ENCODE results near the gene MTX1.

Gene MTX1

DNA sequence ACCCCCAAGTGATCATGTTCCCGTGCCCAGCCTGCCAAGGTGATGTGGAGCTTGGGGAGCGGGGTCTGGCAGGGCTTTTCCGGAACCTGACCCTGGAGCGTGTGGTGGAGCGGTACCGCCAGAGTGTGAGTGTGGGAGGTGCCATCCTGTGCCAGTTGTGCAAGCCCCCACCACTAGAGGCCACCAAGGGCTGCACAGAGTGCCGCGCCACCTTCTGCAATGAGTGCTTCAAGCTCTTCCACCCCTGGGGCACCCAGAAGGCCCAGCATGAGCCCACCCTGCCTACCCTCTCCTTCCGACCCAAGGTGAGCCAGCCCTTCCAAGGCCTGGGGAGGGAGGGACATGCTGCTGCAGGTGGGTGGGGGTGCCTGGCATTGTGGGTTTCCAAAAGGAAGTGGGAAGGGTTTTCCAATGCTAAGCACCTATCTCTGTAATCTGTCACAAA, 32.5 kb upstream of the MTX1 start:
- no peak overlapping the region for H3K9ac ChIP-seq (ENCODE audit: low read length)
- H3K36me3 ChIP-seq (ENCODE audit: insufficient read depth, low read length), result no peaks in the 10 kb centered on the region
- no peak overlapping the region for H3K4me3 ChIP-seq (ENCODE audit: low read depth in 1 of 2, low read length in 2 of 2)
- peaks cover 23% of the 10 kb centered on the region for H3K4me1 ChIP-seq (ENCODE audit: insufficient read depth, low read length)
- H3K27me3 ChIP-seq (ENCODE audit: control insufficient read depth in 1 of 2, insufficient read depth in 2 of 2, low read length in 2 of 2), result peaks cover 0 to 23% of the 10 kb centered on the region in 2 donors
- no peaks in the 10 kb centered on the region for H3K9me3 ChIP-seq (ENCODE audit: low read length)
- H3K27ac ChIP-seq (ENCODE audit: low read depth, low read length), result no peak overlapping the region

DNA sequence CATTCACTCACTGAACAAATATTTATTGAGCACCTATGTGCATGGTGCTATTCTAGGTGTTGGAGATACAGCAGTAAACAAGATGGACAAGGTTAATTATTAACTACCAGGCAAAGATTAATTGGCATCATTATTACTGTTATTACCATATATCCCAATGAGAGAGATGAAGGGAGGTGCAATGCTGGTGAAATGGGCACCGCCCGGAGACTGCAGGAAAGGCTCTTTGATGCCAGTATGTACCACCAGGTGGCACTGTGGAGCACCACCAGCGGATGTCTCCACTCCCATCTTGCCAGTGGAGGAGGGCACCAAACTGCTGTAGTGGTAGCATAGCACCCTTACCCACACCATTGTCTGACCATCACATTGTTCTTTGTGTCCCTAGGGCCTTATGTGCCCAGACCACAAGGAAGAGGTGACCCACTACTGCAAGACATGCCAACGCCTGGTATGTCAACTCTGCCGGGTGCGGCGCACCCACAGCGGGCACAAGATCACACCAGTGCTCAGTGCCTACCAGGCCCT, 31.9 kb upstream of the MTX1 start:
- Histone ChIP-seq H3K9me3 (ENCODE audit: low read length) (no peaks in the 10 kb centered on the region), H3K27ac (ENCODE audit: low read depth, low read length) (no peak overlapping the region), H3K4me1 (ENCODE audit: insufficient read depth, low read length) (peaks cover 23% of the 10 kb centered on the region), H3K36me3 (ENCODE audit: insufficient read depth, low read length) (no peaks in the 10 kb centered on the region), H3K27me3 (ENCODE audit: control insufficient read depth in 1 of 2, insufficient read depth in 2 of 2, low read length in 2 of 2) (peaks cover 0 to 23% of the 10 kb centered on the region in 2 donors), H3K4me3 (ENCODE audit: low read depth in 1 of 2, low read length in 2 of 2) (peak overlapping the region in 1 of 2 donors; percentile 32), H3K9ac (ENCODE audit: low read length) (no peak overlapping the region)

DNA sequence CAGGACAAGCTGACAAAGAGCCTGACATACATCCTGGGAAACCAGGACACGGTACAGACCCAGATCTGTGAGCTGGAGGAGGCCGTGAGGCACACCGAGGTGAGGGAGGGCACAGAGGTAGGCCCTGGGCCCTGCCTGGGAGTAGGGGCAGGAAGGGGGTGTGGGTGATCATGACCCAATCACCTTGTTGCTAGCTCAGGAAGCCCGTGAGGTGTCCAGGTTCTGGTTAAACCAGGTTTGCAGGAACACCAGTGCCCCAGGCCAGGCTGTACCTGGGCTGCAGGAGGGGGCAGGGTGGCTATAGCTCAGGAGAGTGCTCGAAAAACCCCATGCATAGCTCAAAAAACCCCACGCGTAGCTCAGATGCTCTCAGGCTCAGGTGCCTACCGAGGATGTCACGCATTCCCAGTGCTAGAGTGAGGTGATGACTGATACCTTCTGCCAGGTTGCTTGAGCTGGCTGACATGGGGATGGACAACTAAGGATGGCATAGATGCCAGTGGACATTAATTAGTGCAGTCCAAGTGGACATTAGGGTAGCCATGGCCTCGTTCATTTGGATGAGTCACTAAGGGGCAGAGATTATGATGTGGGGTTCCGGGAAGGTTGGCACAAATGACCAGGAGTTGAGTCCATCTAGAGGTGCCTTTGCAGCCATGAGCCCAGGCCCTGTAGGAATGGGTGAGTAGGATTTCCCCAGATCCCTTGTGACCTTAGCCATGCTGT, 31.1 kb upstream of the MTX1 start:
- Histone ChIP-seq H3K4me3 (ENCODE audit: low read depth in 1 of 2, low read length in 2 of 2) (peak overlapping the region in 1 of 2 donors; percentile 32), H3K36me3 (ENCODE audit: insufficient read depth, low read length) (no peaks in the 10 kb centered on the region), H3K27ac (ENCODE audit: low read depth, low read length) (no peak overlapping the region), H3K9me3 (ENCODE audit: low read length) (no peaks in the 10 kb centered on the region), H3K4me1 (ENCODE audit: insufficient read depth, low read length) (peaks cover 17% of the 10 kb centered on the region), H3K27me3 (ENCODE audit: control insufficient read depth in 1 of 2, insufficient read depth in 2 of 2, low read length in 2 of 2) (peaks cover 0 to 23% of the 10 kb centered on the region in 2 donors), H3K9ac (ENCODE audit: low read length) (no peak overlapping the region)

DNA sequence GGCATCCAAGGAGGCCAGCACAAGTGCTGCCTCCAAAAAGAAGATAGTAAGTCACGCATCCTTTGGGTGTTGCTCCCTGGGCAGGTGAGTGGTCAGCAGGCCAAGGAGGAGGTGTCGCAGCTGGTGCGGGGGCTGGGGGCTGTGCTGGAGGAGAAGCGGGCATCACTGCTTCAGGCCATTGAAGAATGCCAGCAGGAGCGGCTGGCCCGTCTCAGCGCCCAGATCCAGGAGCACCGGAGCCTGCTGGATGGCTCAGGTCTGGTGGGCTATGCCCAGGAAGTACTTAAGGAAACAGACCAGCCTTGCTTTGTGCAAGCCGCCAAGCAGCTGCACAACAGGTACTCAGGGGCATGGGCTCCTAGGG, 30.6 kb upstream of the MTX1 start:
- H3K4me3 ChIP-seq (ENCODE audit: low read depth in 1 of 2, low read length in 2 of 2), result no peak overlapping the region
- H3K27ac ChIP-seq (ENCODE audit: low read depth, low read length), result no peak overlapping the region
- H3K4me1 ChIP-seq (ENCODE audit: insufficient read depth, low read length), result peaks cover 17% of the 10 kb centered on the region

DNA sequence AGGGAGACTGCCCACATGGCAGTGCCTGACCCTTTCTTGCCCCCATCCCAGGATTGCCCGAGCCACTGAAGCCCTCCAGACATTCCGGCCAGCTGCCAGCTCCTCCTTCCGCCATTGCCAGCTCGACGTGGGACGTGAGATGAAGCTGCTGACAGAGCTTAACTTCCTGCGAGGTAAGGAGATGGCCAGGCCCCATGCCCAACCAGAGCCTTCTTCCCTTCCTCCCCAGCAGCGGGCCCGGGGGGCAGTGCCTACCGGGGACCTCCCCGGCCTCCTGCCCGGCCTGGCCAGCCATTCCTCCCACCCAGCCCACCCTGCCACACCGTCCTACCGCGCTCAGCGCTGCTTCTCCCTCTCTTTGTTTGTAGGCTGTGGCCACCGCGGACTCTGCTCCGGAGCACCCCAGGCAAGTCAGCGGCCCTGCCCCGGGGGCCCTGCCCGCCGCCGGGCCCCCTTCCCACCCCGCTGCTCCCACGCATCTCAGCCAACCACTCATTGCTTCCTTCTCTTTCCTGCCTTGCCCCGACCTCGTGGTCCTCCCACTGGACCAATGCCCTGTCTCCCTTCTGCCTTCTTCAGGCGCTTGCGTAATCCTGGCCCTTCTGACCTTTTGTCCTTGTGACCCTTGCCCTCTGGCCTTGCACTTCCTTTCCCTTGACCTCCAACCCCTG, 29.9 kb upstream of the MTX1 start:
- Histone ChIP-seq H3K36me3 (ENCODE audit: insufficient read depth, low read length) (no peaks in the 10 kb centered on the region), H3K4me3 (ENCODE audit: low read depth in 1 of 2, low read length in 2 of 2) (no peak overlapping the region)

More for the DNA sequence above, 30.6 kb upstream of the MTX1 start:
- Histone ChIP-seq H3K36me3 (ENCODE audit: insufficient read depth, low read length) (no peaks in the 10 kb centered on the region), H3K9me3 (ENCODE audit: low read length) (no peaks in the 10 kb centered on the region), H3K9ac (ENCODE audit: low read length) (no peak overlapping the region), H3K27me3 (ENCODE audit: control insufficient read depth in 1 of 2, insufficient read depth in 2 of 2, low read length in 2 of 2) (peaks cover 0 to 23% of the 10 kb centered on the region in 2 donors)

DNA sequence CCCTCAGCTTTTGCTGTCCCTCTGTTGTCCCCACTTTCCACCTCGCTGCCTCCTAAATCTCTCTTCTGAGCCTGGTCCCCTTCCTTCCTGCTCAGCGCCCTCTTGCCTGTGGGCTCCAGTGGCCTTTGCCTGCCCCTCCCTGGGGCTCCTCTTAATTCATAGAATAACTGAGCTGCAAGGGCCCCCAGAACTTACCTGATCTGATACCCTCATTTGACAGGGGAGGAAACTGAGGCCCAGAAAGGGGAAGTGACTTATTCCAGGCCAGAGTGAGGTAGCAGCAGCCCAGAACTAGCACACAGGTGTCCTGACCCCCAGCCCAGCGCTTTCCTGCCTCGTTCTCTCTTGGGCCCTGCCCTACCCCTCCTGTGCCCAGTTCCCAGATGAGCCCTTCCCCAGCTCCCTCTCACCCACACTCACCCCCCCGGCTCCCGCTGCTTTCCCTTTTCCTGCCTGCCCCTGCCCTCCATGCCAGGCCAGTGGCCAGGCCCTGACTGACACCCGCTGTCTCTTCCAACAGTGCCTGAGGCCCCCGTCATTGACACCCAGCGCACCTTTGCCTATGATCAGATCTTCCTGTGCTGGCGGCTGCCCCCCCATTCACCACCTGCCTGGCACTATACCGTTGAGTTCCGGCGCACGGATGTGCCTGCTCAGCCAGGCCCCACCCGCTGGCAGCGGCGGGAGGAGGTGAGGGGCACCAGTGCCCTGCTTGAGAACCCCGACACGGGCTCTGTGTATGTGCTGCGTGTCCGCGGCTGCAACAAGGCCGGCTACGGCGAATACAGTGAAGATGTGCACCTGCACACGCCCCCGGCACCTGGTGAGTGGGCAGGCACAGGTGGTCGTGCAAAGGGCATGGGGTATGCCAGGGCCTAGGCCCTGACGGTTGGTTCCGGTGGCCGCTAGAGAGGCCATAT, 29.1 kb upstream of the MTX1 start:
- H3K27ac ChIP-seq (ENCODE audit: low read depth, low read length), result no peak overlapping the region

More for the DNA sequence above, 29.9 kb upstream of the MTX1 start:
- Histone ChIP-seq H3K27me3 (ENCODE audit: control insufficient read depth in 1 of 2, insufficient read depth in 2 of 2, low read length in 2 of 2) (peaks cover 0 to 22% of the 10 kb centered on the region in 2 donors), H3K9ac (ENCODE audit: low read length) (no peak overlapping the region), H3K27ac (ENCODE audit: low read depth, low read length) (no peak overlapping the region), H3K4me1 (ENCODE audit: insufficient read depth, low read length) (peaks cover 12% of the 10 kb centered on the region), H3K9me3 (ENCODE audit: low read length) (no peaks in the 10 kb centered on the region)

DNA sequence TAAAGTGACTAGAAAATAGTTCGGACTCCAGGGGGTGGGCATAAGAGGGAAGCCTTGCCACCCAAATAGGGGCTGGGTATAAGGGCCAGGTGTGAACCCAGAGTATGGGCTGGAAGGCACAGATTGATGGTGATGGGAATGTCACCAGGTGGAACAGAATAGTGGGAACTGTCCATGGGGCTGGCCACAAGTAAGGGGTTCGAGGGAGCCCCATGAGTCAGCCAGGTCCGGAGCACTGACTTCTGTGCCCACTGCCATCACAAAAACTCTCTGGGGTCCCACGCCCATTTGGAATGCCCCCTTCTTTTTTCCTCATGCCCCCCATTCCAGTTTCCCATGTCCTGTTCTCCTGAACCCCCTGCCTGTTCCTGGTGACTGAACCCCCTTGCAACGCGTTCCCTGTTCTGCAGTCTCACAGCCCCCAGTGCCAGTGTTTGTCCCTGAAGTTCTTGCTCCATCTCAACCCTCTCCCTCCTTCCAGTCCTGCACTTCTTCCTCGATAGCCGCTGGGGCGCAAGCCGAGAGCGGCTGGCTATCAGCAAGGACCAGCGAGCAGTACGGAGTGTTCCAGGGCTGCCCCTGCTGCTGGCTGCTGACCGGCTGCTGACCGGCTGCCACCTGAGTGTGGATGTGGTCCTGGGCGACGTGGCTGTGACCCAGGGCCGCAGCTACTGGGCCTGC, 27.0 kb upstream of the MTX1 start:
- H3K9ac ChIP-seq (ENCODE audit: low read length), result no peak overlapping the region
- no peaks in the 10 kb centered on the region for H3K36me3 ChIP-seq (ENCODE audit: insufficient read depth, low read length)
- H3K27me3 ChIP-seq (ENCODE audit: control insufficient read depth in 1 of 2, insufficient read depth in 2 of 2, low read length in 2 of 2), result no peaks in the 10 kb centered on the region
- no peak overlapping the region for H3K27ac ChIP-seq (ENCODE audit: low read depth, low read length)
- no peak overlapping the region for H3K4me3 ChIP-seq (ENCODE audit: low read depth in 1 of 2, low read length in 2 of 2)
- no peaks in the 10 kb centered on the region for H3K9me3 ChIP-seq (ENCODE audit: low read length)
- peaks cover 9% of the 10 kb centered on the region for H3K4me1 ChIP-seq (ENCODE audit: insufficient read depth, low read length)

More for the DNA sequence above, 29.1 kb upstream of the MTX1 start:
- H3K9ac ChIP-seq (ENCODE audit: low read length), result no peak overlapping the region
- peaks cover 11% of the 10 kb centered on the region for H3K4me1 ChIP-seq (ENCODE audit: insufficient read depth, low read length)
- no peaks in the 10 kb centered on the region for H3K36me3 ChIP-seq (ENCODE audit: insufficient read depth, low read length)
- H3K27me3 ChIP-seq (ENCODE audit: control insufficient read depth in 1 of 2, insufficient read depth in 2 of 2, low read length in 2 of 2), result peaks cover 0 to 14% of the 10 kb centered on the region in 2 donors
- no peaks in the 10 kb centered on the region for H3K9me3 ChIP-seq (ENCODE audit: low read length)
- no peak overlapping the region for H3K4me3 ChIP-seq (ENCODE audit: low read depth in 1 of 2, low read length in 2 of 2)

- no peak overlapping the region for H3K4me3 ChIP-seq (ENCODE audit: low read depth in 1 of 2, low read length in 2 of 2)
These were observed 26.4 kb upstream of the MTX1 start for GRCh38 chr1:155182052-155182550.

GRCh38 chr1:155183775-155184221, 24.7 kb upstream of the MTX1 start:
- Histone ChIP-seq H3K27ac (ENCODE audit: low read depth, low read length) (no peak overlapping the region), H3K4me1 (ENCODE audit: insufficient read depth, low read length) (no peaks in the 10 kb centered on the region), H3K9ac (ENCODE audit: low read length) (no peak overlapping the region), H3K4me3 (ENCODE audit: low read depth in 1 of 2, low read length in 2 of 2) (no peak overlapping the region), H3K36me3 (ENCODE audit: insufficient read depth, low read length) (no peaks in the 10 kb centered on the region), H3K27me3 (ENCODE audit: control insufficient read depth in 1 of 2, insufficient read depth in 2 of 2, low read length in 2 of 2) (no peaks in the 10 kb centered on the region), H3K9me3 (ENCODE audit: low read length) (no peaks in the 10 kb centered on the region)

More at GRCh38 chr1:155182052-155182550, 26.4 kb upstream of the MTX1 start:
- no peaks in the 10 kb centered on the region for H3K27me3 ChIP-seq (ENCODE audit: control insufficient read depth in 1 of 2, insufficient read depth in 2 of 2, low read length in 2 of 2)
- H3K9ac ChIP-seq (ENCODE audit: low read length), result no peak overlapping the region
- no peaks in the 10 kb centered on the region for H3K9me3 ChIP-seq (ENCODE audit: low read length)
- no peaks in the 10 kb centered on the region for H3K36me3 ChIP-seq (ENCODE audit: insufficient read depth, low read length)
- H3K4me1 ChIP-seq (ENCODE audit: insufficient read depth, low read length), result peaks cover 3% of the 10 kb centered on the region
- no peak overlapping the region for H3K27ac ChIP-seq (ENCODE audit: low read depth, low read length)

DNA sequence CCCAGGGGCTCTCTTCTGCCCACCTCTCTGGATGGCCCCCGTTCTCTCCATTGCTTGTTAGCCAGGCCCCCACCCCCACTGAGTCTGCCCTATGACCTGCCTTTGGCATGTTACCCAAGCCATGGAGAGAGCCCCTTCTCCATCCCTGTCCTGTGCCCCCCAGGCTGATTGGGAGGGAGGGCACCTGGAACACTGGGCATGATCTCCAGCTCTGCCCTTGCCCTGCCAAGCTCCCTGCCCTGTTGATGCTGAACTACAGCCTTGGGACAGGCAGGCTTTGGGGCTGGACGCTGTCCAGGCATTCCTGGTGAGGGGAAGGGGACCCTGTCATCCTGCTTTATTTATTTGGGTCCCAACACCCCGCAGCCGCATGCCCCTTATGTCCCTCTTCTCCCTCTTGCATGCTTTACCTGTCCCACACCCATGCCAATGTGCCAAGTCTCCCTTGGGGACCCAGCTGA, 24.1 kb upstream of the MTX1 start:
- H3K36me3 ChIP-seq (ENCODE audit: insufficient read depth, low read length), result no peaks in the 10 kb centered on the region
- no peaks in the 10 kb centered on the region for H3K4me1 ChIP-seq (ENCODE audit: insufficient read depth, low read length)
- H3K4me3 ChIP-seq (ENCODE audit: low read depth in 1 of 2, low read length in 2 of 2), result no peak overlapping the region
- H3K9ac ChIP-seq (ENCODE audit: low read length), result no peak overlapping the region
- H3K27me3 ChIP-seq (ENCODE audit: control insufficient read depth in 1 of 2, insufficient read depth in 2 of 2, low read length in 2 of 2), result no peaks in the 10 kb centered on the region
- no peaks in the 10 kb centered on the region for H3K9me3 ChIP-seq (ENCODE audit: low read length)
- H3K27ac ChIP-seq (ENCODE audit: low read depth, low read length), result no peak overlapping the region
